ENCODE results near the gene FAM193A. TPM values are rescaled to one million over a fixed set of nuclear protein-coding genes. Genes with fewer than 3 reads are reported as not detected.
A peak's percentile ranks its signal among the peaks of the same experiment; 100 is the strongest.

FAM193A gene
- total and polyA plus RNA-seq, 2 experiments from 2014 or later = 12.0 to 22.9 TPM

DNA sequence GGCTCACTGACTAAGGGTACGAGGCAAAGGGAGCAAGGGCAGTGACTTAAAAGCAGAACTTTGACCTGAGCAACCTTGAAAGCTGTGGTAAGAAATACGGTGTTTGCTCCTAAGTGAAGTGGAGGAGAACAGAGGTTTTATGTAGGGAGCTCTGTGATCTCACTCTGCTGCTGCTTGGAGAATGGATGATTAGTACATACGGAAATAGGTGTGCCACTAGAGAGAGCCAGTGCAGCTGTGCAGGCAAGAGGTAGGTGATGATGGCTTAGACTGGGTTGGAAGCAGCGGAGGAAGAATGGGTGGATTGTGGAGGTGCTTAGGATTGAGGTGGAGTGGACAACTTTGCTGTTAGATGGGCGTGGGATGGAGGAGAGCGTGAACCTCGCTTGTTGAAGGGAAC, 85.0 kb downstream of the FAM193A start (continued):
- TF ChIP-seq, protein P1, sequence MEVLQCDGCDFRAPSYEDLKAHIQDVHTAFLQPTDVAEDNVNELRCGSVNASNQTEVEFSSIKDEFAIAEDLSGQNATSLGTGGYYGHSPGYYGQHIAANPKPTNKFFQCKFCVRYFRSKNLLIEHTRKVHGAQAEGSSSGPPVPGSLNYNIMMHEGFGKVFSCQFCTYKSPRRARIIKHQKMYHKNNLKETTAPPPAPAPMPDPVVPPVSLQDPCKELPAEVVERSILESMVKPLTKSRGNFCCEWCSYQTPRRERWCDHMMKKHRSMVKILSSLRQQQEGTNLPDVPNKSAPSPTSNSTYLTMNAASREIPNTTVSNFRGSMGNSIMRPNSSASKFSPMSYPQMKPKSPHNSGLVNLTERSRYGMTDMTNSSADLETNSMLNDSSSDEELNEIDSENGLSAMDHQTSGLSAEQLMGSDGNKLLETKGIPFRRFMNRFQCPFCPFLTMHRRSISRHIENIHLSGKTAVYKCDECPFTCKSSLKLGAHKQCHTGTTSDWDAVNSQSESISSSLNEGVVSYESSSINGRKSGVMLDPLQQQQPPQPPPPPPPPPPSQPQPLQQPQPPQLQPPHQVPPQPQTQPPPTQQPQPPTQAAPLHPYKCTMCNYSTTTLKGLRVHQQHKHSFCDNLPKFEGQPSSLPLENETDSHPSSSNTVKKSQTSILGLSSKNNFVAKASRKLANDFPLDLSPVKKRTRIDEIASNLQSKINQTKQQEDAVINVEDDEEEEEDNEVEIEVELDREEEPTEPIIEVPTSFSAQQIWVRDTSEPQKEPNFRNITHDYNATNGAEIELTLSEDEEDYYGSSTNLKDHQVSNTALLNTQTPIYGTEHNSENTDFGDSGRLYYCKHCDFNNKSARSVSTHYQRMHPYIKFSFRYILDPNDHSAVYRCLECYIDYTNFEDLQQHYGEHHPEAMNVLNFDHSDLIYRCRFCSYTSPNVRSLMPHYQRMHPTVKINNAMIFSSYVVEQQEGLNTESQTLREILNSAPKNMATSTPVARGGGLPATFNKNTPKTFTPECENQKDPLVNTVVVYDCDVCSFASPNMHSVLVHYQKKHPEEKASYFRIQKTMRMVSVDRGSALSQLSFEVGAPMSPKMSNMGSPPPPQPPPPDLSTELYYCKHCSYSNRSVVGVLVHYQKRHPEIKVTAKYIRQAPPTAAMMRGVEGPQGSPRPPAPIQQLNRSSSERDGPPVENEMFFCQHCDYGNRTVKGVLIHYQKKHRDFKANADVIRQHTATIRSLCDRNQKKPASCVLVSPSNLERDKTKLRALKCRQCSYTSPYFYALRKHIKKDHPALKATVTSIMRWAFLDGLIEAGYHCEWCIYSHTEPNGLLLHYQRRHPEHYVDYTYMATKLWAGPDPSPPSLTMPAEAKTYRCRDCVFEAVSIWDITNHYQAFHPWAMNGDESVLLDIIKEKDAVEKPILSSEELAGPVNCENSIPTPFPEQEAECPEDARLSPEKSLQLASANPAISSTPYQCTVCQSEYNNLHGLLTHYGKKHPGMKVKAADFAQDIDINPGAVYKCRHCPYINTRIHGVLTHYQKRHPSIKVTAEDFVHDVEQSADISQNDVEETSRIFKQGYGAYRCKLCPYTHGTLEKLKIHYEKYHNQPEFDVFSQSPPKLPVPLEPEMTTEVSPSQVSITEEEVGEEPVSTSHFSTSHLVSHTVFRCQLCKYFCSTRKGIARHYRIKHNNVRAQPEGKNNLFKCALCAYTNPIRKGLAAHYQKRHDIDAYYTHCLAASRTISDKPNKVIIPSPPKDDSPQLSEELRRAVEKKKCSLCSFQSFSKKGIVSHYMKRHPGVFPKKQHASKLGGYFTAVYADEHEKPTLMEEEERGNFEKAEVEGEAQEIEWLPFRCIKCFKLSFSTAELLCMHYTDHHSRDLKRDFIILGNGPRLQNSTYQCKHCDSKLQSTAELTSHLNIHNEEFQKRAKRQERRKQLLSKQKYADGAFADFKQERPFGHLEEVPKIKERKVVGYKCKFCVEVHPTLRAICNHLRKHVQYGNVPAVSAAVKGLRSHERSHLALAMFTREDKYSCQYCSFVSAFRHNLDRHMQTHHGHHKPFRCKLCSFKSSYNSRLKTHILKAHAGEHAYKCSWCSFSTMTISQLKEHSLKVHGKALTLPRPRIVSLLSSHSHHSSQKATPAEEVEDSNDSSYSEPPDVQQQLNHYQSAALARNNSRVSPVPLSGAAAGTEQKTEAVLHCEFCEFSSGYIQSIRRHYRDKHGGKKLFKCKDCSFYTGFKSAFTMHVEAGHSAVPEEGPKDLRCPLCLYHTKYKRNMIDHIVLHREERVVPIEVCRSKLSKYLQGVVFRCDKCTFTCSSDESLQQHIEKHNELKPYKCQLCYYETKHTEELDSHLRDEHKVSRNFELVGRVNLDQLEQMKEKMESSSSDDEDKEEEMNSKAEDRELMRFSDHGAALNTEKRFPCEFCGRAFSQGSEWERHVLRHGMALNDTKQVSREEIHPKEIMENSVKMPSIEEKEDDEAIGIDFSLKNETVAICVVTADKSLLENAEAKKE (CRISPR knock-in tag; IDR thresholded peaks at IDR 0.05) = no peak

DNA sequence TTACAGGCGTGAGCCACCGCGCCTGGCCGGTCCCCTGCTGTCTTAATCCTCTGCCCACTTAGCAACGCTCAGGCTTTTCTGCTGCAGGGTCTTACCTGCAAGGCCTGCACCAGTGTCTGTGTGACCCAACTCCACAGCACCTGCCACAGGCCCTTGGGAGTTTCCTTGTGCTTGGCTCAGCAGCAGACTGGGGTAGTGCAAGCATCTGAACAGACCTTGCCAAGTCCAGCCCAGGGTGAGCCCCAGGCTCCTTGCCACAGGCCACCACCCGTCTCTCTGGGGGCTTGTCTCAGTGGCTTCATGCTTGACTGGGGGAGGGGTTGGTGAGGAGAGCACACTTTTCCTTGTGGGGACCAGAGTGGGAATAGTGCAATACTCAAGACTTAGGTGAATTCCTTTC, 87.0 kb downstream of the FAM193A start:
- no peak for DNase-seq (ENCODE audit: low spot score)
- TF ChIP-seq, protein P2, sequence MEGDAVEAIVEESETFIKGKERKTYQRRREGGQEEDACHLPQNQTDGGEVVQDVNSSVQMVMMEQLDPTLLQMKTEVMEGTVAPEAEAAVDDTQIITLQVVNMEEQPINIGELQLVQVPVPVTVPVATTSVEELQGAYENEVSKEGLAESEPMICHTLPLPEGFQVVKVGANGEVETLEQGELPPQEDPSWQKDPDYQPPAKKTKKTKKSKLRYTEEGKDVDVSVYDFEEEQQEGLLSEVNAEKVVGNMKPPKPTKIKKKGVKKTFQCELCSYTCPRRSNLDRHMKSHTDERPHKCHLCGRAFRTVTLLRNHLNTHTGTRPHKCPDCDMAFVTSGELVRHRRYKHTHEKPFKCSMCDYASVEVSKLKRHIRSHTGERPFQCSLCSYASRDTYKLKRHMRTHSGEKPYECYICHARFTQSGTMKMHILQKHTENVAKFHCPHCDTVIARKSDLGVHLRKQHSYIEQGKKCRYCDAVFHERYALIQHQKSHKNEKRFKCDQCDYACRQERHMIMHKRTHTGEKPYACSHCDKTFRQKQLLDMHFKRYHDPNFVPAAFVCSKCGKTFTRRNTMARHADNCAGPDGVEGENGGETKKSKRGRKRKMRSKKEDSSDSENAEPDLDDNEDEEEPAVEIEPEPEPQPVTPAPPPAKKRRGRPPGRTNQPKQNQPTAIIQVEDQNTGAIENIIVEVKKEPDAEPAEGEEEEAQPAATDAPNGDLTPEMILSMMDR (conservative IDR thresholded peaks at IDR 0.05; ENCODE audit: low read depth in 2 of 2) = no peak
- no peak for TF ChIP-seq CREB1 (CRISPR knock-in tag; IDR thresholded peaks at IDR 0.05; ENCODE audit: low read depth)

More for the DNA sequence above, 87.0 kb downstream of the FAM193A start:
- Mint-ChIP-seq H3K4me1 (peaks cover 36% of the 10 kb centered on the region), H3K27me3 (ENCODE audit: insufficient read depth, low read depth, poor library complexity) (peaks cover 7% of the 10 kb centered on the region), H3K36me3 (ENCODE audit: low read depth) (peaks cover 24% of the 10 kb centered on the region), H3K27ac (peak overlapping the region; percentile 84), H3K4me3 (no peak overlapping the region), H3K9me3 (no peaks in the 10 kb centered on the region; the same call in 2 of the 3 replicates)
- Histone ChIP-seq H3K36me3 (ENCODE audit: insufficient read depth) (no peaks in the 10 kb centered on the region), H4K20me1 (replicated peaks; ENCODE audit: insufficient read depth) (peaks cover 24% of the 10 kb centered on the region), H3K27me3 (ENCODE audit: insufficient read depth) (no peaks in the 10 kb centered on the region), H3F3A (replicated peaks; ENCODE audit: low read depth) (0 out of 2 replicates have a peak, but pooled peaks cover 3% of the 10 kb centered on the region), H3K79me2 (replicated peaks; ENCODE audit: insufficient read depth) (peaks cover 70% of the 10 kb centered on the region), H3K9me2 (ENCODE audit: insufficient read depth) (no peaks in the 10 kb centered on the region), H3K4me2 (no peak overlapping the region), H2AFZ (no peak overlapping the region), H3K4me1 (ENCODE audit: insufficient read depth) (peaks cover 17% of the 10 kb centered on the region), H3K27ac (ENCODE audit: low read depth) (peak overlapping the region; percentile 69; the same call in 1 of the 2 replicates), H3K4me3 (no peak overlapping the region)
- no peak for ATAC-seq
